Hematopoietic multipotent progenitor cell treated with erythropoietin and hydrocortisone succinate and interleukin-3 and kit ligand, for 8 days (in vitro differentiated cells): ENCODE data around the gene DNAI7.

Experiments
- DNase-seq: peaks from one replicate; pipeline ENCODE4 v3.0.0-alpha.2; 2015

DNAI7 gene

DNA sequence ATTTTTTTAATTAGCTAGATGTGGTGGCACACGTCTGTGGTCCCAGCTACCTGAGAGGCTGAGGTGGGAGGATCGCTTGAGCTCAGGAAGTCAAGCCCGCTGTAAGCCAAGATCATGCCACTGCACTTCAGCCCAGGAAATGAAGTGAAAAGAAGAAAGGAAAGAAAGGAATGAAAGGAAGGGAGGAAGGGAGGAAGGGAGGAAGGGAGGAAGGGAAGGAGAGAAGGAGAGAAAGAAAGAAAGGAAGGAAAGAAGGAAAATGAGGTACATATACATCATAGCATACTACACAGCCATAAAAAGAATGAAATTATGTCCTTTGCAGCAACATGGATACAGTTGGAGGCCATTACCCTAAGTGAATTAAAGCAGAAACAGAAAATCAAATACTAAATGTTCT, 12.2 kb downstream of the DNAI7 start:
- no peak for DNase-seq

DNA sequence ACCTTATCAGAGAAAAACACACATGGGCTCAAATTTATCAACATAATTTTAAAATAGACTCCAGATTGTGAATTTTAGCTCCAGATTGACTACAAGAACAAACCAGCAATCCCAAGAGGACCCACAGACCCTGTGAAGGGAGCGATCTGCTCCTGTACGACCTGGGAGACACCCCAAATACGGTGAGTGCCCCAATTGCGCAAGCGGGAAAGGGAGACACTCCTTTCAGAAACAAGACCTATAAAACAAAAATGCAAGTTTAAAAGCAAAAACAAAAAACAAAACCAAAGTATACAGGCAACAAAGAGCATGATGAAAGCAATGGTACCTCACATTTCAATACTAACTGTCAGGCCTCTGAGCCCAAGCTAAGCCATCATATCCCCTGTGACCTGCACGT, 32.1 kb downstream of the DNAI7 start:
- DNase-seq = no peak

DNA sequence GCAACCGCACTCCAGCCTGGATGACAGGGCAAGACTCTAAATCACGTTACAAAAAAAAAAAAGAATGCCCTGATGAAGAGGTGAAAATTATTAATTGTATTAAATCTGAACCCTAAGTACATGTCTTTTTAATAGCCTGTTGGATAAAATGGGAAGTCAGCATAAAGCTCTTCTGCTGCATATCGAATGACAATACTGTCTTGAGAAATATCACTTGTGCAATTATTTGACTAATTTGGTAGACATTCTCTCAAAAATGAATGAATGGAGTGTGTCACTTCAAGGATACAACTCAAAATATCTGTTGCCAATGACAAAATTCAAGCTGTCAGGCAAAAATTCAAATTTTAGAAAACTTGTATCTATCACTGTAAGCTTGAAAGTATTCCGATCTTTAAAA, 38.9 kb downstream of the DNAI7 start:
- no peak for DNase-seq

DNA sequence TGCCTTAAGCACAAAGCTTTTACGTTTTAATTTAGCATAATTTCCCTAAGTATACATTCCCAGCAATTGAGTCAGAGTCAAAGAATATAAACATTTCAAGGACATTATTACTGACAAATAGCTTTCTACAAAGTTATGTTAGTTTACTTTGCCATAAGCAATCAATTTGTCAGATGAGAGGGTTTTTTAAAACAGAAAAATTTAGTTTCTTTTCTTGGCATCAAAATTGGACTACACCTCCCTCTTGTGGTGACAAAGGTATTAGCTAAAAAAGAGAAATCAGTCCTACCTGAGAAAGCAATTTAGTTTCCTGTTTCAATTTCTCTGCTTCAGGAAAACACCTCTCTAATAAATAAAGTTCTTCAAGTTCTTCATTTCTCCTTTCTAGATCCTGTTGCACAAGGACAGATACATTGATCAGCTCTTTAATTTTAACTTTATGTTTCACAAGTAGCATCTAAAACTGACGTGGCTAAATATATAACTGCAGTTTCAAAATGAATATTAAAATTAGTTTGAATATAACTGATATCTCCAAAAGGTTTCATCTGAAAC, 39.9 kb downstream of the DNAI7 start:
- peak; percentile 49 for DNase-seq

DNA sequence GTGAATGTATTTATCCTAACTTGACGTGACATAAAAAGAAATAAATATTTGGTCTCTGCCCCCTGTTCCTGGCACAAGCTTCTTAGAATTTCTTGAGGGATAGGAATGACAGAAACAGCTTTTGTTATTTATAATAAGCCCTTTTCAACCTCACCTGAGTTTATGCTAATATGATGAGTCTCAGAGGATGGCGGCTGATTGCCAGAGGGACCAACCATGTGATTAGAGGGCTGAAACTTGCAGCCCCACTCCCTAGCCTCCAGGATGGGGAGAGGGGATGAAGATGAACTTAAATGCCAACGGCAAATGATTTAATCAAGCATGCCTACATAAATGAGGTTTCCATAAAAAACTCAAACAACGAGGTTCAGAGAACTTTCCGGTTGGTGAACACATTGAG, 42.9 kb downstream of the DNAI7 start:
- no peak for DNase-seq

DNA sequence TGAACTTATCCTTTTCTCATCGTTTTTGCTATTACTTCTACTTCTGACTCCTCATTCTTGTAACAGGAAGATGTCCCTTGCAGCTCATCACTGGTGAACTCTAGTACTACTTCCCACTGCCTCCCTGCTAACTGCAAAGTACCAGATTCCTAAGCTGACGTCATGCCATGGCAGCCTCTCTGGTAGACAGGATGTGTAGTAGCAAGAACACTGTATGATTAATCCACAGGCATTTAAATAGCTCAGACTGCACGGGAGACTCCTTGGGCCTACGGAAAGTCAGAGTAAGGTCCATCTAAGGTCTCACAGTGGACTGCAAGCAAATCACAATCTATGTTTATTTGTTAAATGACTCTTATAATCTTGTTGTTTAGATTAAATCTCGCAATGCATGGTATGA, 43.5 kb downstream of the DNAI7 start:
- no peak for DNase-seq

DNA sequence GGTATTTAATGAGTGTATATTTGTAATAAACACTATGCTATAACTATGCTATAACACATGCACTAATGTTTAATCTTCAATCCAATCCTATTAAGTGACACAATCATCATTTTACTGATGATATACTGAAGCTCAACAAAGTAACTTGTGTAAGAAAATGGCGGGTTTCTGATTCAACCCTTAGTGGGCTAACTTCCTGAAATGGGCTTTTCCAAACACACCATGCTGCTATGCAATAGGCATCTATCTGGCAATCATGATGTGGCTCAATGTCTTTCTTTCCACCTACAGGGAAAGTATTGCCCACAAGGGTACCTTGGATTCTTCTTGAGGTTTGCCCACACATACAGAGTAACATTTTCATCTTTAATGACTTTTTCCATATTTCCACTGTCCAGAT, 48.3 kb downstream of the DNAI7 start:
- DNase-seq = no peak

DNA sequence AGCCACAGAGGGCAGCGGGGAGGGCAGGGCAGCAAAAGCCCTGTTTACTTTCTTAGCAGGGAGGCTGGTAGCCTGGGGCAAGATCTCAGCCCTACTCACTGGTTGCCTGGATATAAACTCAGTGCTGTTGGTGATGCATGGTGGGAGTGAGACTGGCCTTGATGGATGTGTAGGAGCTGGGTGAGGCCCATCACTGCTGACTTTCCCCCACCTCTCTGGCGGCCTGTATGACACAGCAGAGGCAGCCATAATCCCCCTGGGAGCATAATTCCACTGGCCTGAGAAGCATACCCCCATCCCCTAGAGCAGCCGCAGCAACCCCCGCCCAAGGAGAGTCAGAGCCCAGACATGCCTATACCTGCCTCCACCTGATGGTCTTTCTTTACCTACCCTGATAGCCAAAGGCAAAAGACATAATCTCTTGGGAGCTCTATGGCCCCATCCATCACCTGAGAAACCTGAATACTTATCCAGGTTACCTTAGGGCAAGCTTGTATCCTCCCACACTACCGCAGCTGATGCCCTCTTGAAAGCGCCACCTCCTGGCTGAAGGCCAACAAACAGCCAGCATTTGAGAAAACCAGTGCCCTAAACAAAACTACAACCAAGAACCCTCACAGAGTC, 59.3 kb downstream of the DNAI7 start:
- DNase-seq = peak; percentile 29

DNA sequence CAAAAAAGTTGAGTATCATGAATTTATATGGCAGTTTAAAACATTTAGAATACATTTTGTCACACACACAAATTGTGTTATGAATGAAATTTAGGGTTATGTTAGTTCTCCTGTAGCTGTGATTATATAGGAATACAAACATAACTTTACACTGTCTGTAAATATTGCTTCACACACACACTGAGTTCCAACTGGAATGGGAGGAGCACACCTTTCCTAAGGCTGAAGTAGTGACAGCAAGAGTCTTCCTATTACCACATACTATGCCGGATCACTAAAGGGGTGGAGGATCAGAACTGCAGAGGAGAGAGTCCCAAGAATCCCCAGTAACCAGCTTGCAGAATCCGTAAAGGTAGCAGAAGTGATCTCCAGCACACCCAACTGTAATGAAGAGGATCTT, 63.7 kb downstream of the DNAI7 start:
- DNase-seq = no peak

DNA sequence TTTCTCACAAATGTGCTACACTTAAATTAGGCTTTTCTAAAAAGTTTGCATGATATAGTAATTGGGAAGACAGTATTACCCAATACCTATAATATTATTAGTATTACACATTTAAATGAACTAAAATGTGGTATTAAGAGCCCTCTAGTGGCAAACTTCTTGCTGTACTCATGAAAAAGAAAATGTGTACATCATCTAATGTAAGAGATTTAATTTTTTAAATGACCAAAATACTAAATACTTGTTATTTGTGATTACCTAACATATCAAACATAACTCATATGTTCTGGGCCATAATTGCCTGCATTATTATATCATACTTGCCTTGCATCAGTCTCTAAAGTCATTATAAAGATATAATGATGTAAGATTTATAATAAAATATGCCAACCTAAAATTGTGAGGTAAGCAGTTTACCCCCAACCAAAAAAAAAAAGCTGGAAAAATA, 64.2 kb downstream of the DNAI7 start:
- DNase-seq = peak; percentile 70

DNA sequence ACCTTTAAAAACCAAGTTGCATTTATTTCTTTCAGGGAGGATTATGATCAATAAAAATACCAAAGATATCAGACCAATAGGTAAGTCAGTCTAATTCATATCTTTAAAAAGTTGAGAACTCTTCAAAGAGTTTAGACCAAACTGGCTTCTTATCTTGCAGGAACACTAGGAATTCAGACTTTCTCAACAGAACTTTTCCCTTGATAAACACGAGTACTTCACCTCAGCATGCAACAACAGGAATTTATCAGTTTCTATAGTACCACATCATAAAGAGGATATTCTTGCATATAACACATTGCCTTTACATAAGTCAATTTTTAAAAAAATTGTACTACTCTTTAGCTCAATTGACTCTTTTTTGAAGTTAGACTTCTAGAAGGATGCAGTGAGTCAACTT, 68.2 kb downstream of the DNAI7 start:
- DNase-seq = peak; percentile 67

DNA sequence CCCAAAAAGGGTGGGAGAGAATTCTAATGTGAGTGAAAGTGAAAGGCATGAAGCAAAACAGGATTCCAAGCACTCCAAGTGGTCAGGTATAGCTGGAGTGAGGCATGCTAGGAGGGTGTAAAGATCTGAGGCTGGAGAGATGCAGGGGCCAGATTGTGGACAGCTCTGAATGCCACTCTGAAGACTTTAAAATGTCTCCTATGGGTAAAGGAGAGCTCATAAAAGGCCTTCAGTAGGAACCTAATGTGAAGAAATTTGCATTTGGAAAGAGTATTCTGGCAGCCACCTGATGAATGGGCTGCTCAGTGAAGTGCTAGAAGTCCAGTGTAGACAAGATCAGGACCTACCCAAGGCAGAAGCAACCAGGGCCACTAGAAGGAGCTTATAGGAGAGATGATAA, 68.9 kb downstream of the DNAI7 start:
- no peak for DNase-seq

DNA sequence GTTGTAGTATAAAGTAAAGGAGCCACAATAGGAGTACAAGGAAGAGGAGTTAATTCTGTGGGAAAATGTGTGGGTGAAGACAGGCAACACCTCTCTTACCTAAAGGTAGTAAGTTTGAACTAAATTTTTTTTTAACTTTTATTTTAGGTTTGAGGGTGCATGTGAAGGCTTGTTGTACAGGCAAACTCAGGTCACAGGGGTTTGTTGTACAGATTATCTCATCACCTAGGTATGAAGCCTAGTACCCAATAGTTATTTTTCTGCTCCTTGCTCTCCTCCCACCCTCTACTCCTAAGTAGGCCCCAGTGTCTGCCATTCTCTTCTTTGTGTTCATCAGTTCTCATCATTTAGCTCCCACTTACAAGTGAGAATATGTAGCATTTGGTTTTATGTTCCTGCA, 70.5 kb downstream of the DNAI7 start:
- DNase-seq = no peak

DNA sequence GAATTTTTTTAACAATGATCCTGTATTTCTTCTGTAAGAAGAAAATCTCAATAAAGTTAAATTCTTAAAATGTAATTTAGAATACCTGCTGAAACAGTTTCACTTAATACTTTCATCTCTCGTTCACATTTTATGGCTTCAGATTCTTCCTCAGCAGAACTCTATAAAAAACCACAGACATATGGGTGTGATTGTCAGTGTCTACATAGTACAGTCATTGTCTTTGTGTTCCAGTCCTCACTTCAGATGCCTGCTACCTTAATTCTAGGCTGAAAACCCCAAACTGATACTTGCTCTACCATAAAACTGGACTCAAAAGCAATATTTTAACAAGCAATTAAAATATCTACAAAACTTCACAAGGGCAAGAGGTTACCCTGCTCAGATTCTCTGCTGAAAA, 71.8 kb downstream of the DNAI7 start:
- no peak for DNase-seq

DNA sequence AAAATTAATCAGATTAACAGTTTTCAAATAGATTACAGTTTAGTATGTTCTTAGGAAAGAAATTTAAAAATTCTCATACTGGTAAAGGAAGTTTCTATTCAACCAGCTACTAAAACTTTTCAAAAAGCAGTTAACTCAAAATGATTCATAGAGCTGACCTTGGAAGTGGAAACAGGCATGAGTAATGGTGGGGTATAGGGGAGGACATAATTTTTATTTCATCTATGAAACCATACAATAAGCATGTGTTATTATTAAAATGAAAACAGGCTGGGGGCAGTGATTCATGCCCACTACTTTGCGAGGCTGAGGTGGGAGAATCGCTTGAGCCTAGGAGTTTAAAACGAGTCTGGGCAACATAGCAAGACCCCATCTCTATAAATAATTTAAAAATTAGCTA, 73.0 kb downstream of the DNAI7 start:
- no peak for DNase-seq

DNA sequence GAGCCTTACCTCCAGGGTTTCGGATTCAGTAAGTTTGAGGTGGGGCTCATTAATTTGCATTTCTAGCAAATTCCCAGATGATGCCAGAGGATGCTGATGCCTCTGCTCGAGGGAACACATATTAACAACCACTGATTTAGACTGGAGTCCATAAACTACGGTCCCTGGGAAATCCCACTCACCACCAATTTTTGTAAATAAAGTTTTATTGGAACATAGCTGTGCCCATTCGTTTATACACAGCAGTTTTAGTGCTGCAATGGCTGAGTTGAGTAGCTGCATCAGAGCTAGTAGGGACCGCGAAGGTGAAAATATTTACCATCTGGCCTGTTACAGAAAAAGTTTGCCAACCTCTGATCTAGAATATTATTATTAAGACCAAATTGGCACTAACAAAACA, 73.8 kb downstream of the DNAI7 start:
- DNase-seq = no peak

DNA sequence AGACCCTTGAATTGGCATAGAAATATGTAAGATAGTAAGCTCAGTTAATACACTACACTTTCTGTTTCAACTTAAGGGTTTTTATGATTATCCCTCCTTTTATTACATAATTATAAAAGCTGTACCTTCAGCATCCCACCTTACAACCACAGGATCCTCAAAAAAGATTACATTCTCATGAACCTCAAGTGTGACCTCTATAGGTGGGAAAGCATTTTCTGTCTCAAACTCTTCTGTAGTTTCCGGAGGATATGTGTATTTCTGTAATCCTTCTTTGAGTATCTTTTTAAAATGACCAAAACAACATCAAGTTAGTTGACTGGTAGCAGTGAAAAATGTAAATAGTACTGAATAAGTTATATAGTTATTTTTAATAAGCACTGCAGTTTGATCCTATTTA, 75.9 kb downstream of the DNAI7 start:
- no peak for DNase-seq

DNA sequence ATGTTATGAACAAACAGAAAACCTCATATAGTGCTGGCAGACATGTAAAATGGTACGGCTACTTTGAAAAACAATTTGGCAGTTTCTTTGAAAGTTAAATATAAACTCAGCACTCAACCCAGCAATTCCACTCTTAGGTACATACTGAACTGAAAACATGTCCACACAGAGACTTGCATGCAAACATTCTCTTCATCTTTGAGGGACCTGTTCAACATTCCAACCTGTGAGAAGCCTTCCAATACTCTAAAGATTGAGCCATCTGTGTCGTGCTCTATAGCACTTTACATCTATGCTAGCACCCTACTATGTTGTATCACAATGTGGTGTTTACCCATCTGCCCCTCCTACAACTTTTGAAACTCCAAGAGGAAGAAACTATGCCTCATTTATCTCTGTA, 79.3 kb downstream of the DNAI7 start:
- no peak for DNase-seq

DNA sequence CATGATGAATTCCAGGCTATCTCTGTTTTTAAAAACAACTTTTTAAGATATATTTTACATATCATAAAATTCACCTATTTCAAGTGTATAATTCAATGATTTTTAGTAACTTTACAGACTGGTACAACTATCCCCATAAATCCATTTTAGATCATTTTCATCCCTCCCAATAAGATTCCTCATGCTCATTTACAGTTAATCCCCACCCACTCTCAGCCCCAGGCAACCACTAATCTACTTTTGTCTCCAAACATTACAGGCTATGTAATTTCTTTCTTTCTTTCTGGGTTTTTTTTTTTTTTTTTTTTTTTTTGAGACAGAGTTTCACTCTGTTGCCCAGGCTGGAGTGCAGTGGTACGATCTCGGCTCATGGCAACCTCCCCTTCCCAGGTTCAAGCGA, 81.3 kb downstream of the DNAI7 start:
- DNase-seq = no peak

DNA sequence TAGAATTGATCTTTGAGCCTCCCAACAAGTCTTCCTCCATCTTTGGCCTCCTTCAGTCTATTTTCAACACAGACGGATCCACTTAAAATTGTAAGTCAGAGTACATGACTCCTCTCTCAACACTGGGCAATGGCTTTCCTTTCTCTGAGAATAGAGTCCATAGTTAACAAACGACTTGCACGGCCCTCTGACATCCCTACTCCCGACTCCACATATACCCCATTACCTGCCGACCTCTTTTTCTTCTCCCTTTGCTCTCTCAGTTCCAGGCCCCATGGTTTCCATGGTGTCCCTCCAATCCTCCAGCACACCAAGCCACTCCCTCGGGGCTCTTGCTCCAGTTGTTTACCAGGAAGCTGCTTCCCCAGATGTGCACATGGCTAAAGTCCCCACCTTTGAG, 84.7 kb downstream of the DNAI7 start:
- DNase-seq = no peak

DNA sequence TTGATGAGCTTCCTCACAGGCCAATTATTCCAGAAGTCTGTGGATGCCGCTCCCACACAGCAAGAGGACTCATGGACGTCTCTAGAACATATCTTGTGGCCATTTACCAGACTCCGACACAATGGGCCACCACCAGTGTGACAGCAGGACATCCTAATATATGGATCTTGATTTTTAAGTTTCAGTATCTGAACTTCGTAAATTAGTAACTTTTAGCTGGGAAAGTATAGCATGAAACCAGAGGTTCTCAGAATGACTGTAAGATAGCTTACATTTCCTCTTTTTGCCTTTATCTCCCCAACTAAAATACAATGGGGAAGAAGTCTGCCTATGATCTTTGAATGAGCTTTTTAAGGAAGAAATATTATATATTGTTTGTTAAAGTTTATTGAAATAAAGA, 87.0 kb downstream of the DNAI7 start:
- DNase-seq = no peak

DNA sequence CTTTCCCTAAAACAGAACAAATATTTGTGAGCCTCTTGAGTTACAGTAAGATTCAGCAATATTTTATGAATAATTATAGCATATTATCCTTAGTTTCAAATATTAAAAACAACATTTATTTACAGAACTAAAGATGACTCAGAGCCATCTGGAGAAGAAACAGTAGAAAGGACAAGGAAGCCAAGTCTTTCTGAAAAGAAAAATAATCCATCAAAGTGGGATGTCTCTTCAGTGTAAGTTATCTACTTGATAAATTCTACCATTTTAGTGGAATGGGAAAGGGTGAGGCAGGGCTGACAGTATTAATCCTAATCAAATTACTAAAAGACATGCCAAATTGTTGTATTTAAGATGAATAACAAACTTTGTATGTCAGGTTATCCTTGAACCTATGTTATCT, 88.1 kb downstream of the DNAI7 start:
- DNase-seq = no peak

DNA sequence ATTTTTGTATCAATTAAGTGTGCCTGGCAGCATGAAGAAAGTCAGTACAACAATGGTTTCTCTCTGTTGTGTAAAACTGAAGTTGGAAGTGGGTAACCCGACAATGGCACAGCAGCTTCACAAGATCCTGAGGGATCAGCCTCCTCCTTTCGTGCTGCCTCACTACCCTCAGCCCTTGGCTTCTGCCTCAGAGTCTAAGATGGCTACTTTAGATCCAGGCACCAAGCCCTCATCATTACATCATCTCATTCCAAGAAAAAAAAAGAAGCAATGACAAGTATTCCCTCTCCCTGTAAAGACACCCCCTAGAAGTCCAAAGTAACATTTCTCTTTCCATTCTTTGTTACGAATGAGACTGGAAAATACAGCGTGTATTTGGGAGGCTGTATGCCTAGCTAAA, 92.6 kb downstream of the DNAI7 start:
- DNase-seq = no peak

DNA sequence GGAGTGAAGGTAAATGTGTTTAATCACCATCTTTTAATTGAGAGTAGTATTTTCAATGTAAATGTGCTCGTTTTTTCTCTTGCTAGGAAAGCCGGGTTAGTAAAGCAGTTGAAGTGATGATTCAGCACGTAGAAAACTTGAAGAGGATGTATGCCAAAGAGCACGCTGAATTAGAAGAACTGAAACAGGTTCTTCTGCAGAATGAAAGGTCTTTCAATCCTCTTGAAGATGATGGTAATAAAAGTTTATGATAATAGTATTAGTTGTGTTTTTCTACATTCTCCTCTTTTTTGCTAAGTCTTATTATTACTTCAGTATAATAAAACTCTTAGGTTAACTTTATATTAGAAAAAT, 93.9 kb downstream of the DNAI7 start:
- no peak for DNase-seq
